DOHH2 (cell line): Measurements from ENCODE around the gene TBC1D10A.

Source experiments
- H3F3A ChIP-seq: fragments of 200-600 bp; sonication (generic), shearing (Covaris generic); 2 replicates; pipeline ENCODE4 v1.6.0; 2016; ENCODE audit warnings: antibody characterized with exemption, mild to moderate bottlenecking; ENCODE audit not compliant: control insufficient read depth, insufficient read depth
- H3K27ac ChIP-seq: fragments of 200-600 bp; sonication (generic); 2 replicates; pipeline ENCODE4 v1.5.1; 2014; ENCODE audit warnings: low read depth, mild to moderate bottlenecking, low read length, moderate library complexity
- H3K27me3 ChIP-seq: fragments of 200-600 bp; sonication (generic); 2 replicates; pipeline ENCODE4 v1.6.1; 2014; ENCODE audit warnings: mild to moderate bottlenecking, low read length, mixed read lengths; ENCODE audit not compliant: control insufficient read depth
- H3K36me3 ChIP-seq: fragments of 200-600 bp; sonication (generic); 2 replicates; pipeline ENCODE4 v1.6.1; 2014; ENCODE audit warnings: mild to moderate bottlenecking, low read length, moderate library complexity, mixed read lengths; ENCODE audit not compliant: control insufficient read depth
- H3K4me1 ChIP-seq: fragments of 200-600 bp; sonication (generic); 2 replicates; pipeline ENCODE4 v1.6.1; 2014; ENCODE audit warnings: mild to moderate bottlenecking, low read length, mixed read lengths; ENCODE audit not compliant: control insufficient read depth
- H3K4me2 ChIP-seq: fragments of 200-600 bp; sonication (generic); 2 replicates; pipeline ENCODE4 v1.6.0; 2014; ENCODE audit warnings: mild to moderate bottlenecking, low read length, moderate library complexity
- H3K4me3 ChIP-seq: fragments of 200-600 bp; sonication (generic); 2 replicates; pipeline ENCODE4 v1.5.1; 2014; ENCODE audit warnings: mild to moderate bottlenecking, low read length, mixed read lengths
- H3K79me2 ChIP-seq: fragments of 200-600 bp; sonication (generic); 2 replicates; pipeline ENCODE4 v1.6.1; 2014; ENCODE audit warnings: mild to moderate bottlenecking, low read length, mixed read lengths; ENCODE audit not compliant: control insufficient read depth
- H3K9me2 ChIP-seq: fragments of 200-600 bp; sonication (generic); replicated peaks from 2 replicates; pipeline ENCODE4 v1.6.1; 2014; ENCODE audit warnings: mild to moderate bottlenecking, low read length, mixed read lengths; ENCODE audit not compliant: control insufficient read depth
- H3K9me3 ChIP-seq: fragments of 200-600 bp; sonication (generic); 2 replicates; pipeline ENCODE4 v1.6.1; 2014; ENCODE audit warnings: antibody characterized with exemption, low read length, mixed read lengths; ENCODE audit not compliant: control insufficient read depth, insufficient read depth
- H4K20me1 ChIP-seq: fragments of 200-600 bp; sonication (generic); 2 replicates; pipeline ENCODE4 v1.6.0; 2014; ENCODE audit warnings: low read depth, mild to moderate bottlenecking, antibody characterized with exemption, low read length, moderate library complexity; ENCODE audit not compliant: control insufficient read depth, insufficient read depth
- CTCF ChIP-seq: fragments of 200-600 bp; sonication (generic); IDR thresholded peaks from one replicate; pipeline ENCODE4 v1.5.1; 2014; ENCODE audit warnings: antibody characterized with exemption, mild to moderate bottlenecking, low read depth, low read length; ENCODE audit not compliant: poor library complexity, severe bottlenecking
- EZH2phosphoT487 ChIP-seq: fragments of 200-600 bp; sonication (generic); IDR thresholded peaks from 2 replicates; pipeline ENCODE4 v1.6.1; 2017; ENCODE audit warnings: borderline replicate concordance, mild to moderate bottlenecking, antibody characterized with exemption, low read length, moderate library complexity, mixed read lengths

The TBC1D10A gene

GRCh38 chr22:30277547-30278344, 49.0 kb downstream of the TBC1D10A start:
- peaks cover 21% of the 10 kb centered on the region for H3K27me3 ChIP-seq
- H3F3A ChIP-seq, result no peaks in the 10 kb centered on the region
- no peaks in the 10 kb centered on the region for H3K9me3 ChIP-seq
- H3K4me1 ChIP-seq, result no peaks in the 10 kb centered on the region
- no peaks in the 10 kb centered on the region for H3K9me2 ChIP-seq
- no peak overlapping the region for H3K4me3 ChIP-seq
- no peak overlapping the region for H3K27ac ChIP-seq
- H3K79me2 ChIP-seq, result no peaks in the 10 kb centered on the region
- TF ChIP-seq EZH2phosphoT487 (no peak), CTCF (no peak)
- H3K36me3 ChIP-seq, result no peaks in the 10 kb centered on the region
- no peaks in the 10 kb centered on the region for H4K20me1 ChIP-seq
- H3K4me2 ChIP-seq, result no peak overlapping the region

- H3K36me3 ChIP-seq, result no peaks in the 10 kb centered on the region
- H3K4me2 ChIP-seq, result no peak overlapping the region
- H3F3A ChIP-seq, result no peaks in the 10 kb centered on the region
- no peaks in the 10 kb centered on the region for H3K9me3 ChIP-seq
- no peaks in the 10 kb centered on the region for H3K4me1 ChIP-seq
- no peak for TF ChIP-seq EZH2phosphoT487
- no peak for TF ChIP-seq CTCF
- H4K20me1 ChIP-seq, result no peaks in the 10 kb centered on the region
- no peak overlapping the region for H3K27ac ChIP-seq
- no peaks in the 10 kb centered on the region for H3K79me2 ChIP-seq
- H3K4me3 ChIP-seq, result no peak overlapping the region
- H3K9me2 ChIP-seq, result no peaks in the 10 kb centered on the region
- H3K27me3 ChIP-seq, result peaks cover 17% of the 10 kb centered on the region
These were observed 50.7 kb downstream of the TBC1D10A start for GRCh38 chr22:30276039-30276438.

- H3K4me2 ChIP-seq, result no peak overlapping the region
- no peaks in the 10 kb centered on the region for H3K4me1 ChIP-seq
- peaks cover 17% of the 10 kb centered on the region for H3K27me3 ChIP-seq
- H3F3A ChIP-seq, result no peaks in the 10 kb centered on the region
- no peak overlapping the region for H3K27ac ChIP-seq
- H3K9me3 ChIP-seq, result no peaks in the 10 kb centered on the region
- H3K79me2 ChIP-seq, result no peaks in the 10 kb centered on the region
- H3K9me2 ChIP-seq, result no peaks in the 10 kb centered on the region
- no peak for TF ChIP-seq CTCF
- TF ChIP-seq EZH2phosphoT487, result no peak
- no peaks in the 10 kb centered on the region for H4K20me1 ChIP-seq
- H3K4me3 ChIP-seq, result no peak overlapping the region
- H3K36me3 ChIP-seq, result no peaks in the 10 kb centered on the region
These were observed 51.1 kb downstream of the TBC1D10A start for GRCh38 chr22:30275625-30276024.
